Bronchial epithelial cell (primary cell): ENCODE data around the gene CATSPER4. TPM values are rescaled to one million over a fixed set of nuclear protein-coding genes. Genes with fewer than 3 reads are reported as not detected.

Source experiments
- DNase-seq: peaks from one replicate; pipeline ENCODE4 v3.0.0-alpha.2; 2010; ENCODE audit warnings: low read depth
- FAIRE-seq: peaks from 2 replicates; lab custom pipeline; 2011; peaks lifted over from hg19 to GRCh38; lab: Jason Lieb, UNC
- H3K27me3 ChIP-seq: 2 replicates; pipeline ENCODE4 v1.5.1; 2011; ENCODE audit warnings: low read length; ENCODE audit not compliant: control insufficient read depth, insufficient read depth
- H3K36me3 ChIP-seq: 2 replicates; pipeline ENCODE4 v1.5.1; 2011; ENCODE audit warnings: low read length; ENCODE audit not compliant: control insufficient read depth, insufficient read depth
- H3K4me3 ChIP-seq: 2 replicates; pipeline ENCODE4 v1.5.1; 2011; ENCODE audit warnings: mild to moderate bottlenecking, low read depth, low read length, control low read depth
- total RNA-seq: library from RNA; depleted of rRNA; stranded (reverse); fragments of >200 nt; gene quantifications from 2 replicates; pipeline ENCODE4 v1.2.1, GENCODE V29; 2014
- TF ChIP-seq, protein P1 (sequence below): IDR thresholded peaks from 2 replicates; pipeline ENCODE4 v1.5.1; 2011; ENCODE audit warnings: mild to moderate bottlenecking, moderate library complexity, low read length, control low read depth, inconsistent platforms; ENCODE audit not compliant: insufficient read depth, severe bottlenecking

Gene CATSPER4
- total RNA-seq, 1 donor from 2014 or later: under 0.01 TPM

DNA sequence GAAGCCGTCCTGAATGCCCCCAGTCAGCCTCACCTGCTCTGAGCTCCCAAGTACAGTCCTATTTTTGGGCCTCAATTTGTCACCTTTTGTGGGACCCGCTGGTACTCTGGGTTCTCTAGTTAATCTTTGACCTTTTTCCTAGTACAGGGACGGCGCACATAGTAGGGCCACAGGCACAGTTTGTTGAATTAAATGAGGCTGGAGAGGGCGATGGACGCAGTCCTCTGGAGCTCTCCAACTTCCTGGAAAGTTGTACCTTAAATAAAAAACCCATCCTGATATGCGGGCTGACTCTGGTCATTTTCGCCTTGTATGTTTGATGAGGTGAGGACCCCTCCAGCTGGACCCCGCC, 26.7 kb upstream of the CATSPER4 start:
- DNase-seq (no peak), FAIRE-seq (no peak)
- TF ChIP-seq, protein P1, sequence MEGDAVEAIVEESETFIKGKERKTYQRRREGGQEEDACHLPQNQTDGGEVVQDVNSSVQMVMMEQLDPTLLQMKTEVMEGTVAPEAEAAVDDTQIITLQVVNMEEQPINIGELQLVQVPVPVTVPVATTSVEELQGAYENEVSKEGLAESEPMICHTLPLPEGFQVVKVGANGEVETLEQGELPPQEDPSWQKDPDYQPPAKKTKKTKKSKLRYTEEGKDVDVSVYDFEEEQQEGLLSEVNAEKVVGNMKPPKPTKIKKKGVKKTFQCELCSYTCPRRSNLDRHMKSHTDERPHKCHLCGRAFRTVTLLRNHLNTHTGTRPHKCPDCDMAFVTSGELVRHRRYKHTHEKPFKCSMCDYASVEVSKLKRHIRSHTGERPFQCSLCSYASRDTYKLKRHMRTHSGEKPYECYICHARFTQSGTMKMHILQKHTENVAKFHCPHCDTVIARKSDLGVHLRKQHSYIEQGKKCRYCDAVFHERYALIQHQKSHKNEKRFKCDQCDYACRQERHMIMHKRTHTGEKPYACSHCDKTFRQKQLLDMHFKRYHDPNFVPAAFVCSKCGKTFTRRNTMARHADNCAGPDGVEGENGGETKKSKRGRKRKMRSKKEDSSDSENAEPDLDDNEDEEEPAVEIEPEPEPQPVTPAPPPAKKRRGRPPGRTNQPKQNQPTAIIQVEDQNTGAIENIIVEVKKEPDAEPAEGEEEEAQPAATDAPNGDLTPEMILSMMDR: no peak
- Histone ChIP-seq H3K27me3 (peaks cover 4% of the 10 kb centered on the region), H3K36me3 (no peaks in the 10 kb centered on the region), H3K4me3 (peak overlapping the region; percentile 19)

DNA sequence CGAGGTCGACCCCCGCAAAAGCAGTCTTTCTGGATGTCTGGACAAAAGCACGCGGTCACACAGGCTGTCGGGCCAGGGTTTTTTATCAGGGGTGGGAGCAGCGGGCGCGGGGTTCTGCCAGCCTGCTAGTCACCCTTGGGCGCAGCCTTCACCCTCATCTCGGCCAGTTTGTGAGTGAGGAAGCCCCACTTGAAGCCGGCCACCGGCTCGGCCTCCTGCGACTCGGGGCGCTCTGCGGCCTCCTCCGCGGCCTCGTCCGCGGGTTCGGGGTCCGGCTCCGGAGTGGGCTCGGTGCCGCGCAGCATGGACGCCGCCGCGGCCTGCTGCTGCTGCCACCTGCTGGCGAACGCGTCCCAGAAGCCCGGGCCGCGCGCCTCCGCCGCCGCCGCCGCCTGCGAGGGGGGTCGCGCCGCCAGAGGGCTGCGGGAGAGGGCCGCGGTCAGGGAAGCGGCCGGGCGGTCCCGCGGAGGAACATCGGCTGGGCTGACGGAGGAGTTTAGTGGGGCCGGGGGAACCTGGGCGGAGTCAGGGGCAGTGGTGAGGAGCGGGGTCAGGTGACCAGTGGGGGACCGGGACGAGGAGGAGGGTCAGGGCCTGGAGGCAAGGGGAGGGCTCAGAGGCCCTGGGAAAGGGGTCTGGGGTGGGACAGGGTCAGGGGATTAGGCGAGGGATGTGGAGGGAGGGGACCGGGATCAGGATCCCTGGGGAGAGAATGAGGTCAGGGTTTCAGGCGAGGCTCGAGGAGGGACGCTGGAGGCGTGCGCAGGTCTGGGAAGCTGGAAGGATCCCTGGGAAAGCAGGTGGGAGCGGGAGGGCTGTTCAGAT, 26.2 kb upstream of the CATSPER4 start:
- peaks cover 4% of the 10 kb centered on the region for H3K27me3 ChIP-seq
- no peaks in the 10 kb centered on the region for H3K36me3 ChIP-seq
- TF ChIP-seq, protein P1: peak; percentile 51
- no peak for FAIRE-seq
- peak overlapping the region; percentile 19 for H3K4me3 ChIP-seq
- no peak for DNase-seq

DNA sequence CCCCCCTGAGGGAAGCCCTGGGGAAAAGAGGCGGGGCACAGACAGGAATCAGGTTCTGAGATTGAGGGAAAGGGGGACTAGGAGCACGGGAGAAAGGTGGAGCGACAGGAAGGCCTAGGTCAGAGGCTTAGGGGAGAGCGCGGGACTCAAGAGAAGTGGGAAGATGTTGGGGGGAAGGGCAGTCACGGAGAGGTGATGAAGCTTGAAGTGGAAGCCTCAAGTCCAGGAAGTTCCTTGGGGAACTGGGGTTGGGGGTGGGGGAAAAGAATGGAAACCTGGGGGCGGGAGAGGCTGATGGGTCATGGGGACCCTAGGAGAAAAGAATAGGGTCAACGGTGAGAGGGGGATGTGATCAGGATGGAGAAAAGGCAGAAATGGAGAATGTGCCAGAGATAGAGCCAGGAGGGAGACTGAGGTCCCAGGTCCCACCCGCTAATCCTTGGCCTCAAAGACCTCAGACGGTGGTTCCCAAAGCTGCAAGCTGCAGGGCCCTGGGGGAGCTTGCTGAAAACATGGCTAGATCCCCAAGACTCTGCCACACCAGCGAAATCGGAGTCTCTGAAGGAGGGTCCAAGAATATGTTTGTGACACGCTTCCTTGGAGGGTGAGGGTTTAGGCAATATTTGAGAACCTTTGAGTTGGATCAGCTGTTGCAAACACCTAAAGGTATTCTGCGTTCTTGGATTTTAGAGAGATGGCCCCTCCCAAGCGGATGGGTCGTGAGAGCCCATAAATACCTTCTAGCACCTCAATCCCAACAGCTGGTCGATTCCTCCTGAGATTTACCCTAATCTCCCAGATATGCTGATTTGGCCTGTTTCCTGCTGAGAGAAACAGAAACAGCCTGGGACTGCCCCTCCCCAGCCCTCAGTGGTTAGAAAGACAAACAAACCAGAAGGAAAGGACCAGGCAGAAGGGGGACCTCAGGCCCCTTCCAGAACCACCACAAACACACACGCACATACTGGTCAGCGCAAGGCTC, 25.2 kb upstream of the CATSPER4 start:
- FAIRE-seq (no peak), DNase-seq (no peak)
- H3K36me3 ChIP-seq: no peaks in the 10 kb centered on the region
- peaks cover 4% of the 10 kb centered on the region for H3K27me3 ChIP-seq
- H3K4me3 ChIP-seq: no peak overlapping the region
- TF ChIP-seq, protein P1: no peak

DNA sequence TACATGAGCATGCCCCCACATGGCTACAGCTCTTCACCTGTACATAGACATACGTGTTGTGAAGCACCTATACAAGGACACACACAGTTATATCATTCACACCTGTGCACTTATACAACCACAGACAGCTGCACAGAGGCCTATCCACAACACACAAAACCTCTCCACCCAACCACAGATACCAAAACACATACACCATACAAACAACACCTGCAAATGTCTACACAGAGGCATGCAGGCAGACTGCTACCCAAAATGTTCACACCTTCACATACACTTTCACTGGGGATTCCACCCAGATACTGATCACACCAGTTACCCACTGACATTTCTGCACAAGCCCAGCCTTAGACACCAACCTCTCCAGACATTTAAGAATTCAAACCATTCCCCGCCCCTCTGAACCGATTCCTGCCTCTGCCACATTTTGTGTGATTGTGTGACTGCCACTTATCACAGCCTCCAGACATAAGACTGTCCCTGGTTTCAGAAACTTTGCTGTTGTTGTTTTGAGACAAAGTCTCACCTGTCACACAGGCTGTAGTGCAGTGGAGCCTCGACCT, 23.6 kb upstream of the CATSPER4 start:
- TF ChIP-seq, protein P1: no peak
- DNase-seq: no peak

DNA sequence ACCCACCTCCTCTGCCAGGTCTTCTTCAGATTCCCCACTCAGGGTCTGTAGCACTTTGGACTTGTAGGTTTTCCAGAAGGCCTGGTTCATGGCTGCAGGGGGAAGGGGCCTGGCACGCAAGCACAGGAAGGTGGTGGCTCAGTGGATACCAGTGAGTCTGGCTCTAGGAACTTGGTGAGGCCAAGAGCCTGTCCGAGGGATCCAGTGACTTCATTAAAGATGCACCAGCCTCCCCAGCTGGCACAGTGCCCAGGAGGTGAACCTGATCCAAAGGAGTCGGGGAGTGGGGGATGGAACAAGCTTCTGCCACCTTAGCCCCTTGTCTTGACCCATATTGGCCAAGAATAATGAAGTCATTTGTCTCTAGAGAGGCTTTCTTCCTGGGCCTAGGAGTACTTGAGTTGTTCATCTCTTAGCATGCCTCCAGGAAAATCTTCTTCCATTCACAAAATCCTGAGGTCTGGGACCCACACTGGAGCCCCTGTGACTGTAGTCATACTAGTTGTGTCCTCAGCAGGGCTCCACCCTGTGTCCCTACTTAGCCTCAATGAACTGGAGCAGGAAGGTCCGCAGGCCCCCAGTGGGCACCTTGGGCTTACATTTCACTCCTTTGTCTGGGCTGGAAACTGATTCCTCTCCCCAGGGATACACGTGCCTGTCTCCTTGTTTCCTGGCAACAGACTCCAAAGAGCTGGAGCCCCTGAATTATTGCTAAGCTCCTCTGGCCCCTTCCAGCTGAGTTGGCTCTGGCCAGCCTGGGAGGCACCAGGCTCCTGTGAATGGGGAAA, 21.8 kb upstream of the CATSPER4 start, which contains the start of gene C1orf232:
Gene C1orf232, minus strand, starts transcription at position 554 of the 788 bp plus-strand sequence. Its CDS starts 464 bp downstream, at position 90.
- H3K27me3 ChIP-seq: peaks cover 4% of the 10 kb centered on the region
- H3K4me3 ChIP-seq: peak within 1 kb of the TSS; percentile 78
- peaks cover 9% of the 10 kb centered on the region for H3K36me3 ChIP-seq
- DNase-seq (no peak), FAIRE-seq (no peak)
- TF ChIP-seq, protein P1: no peak

More for the DNA sequence above, 23.6 kb upstream of the CATSPER4 start:
- peaks cover 4% of the 10 kb centered on the region for H3K27me3 ChIP-seq
- H3K4me3 ChIP-seq: no peak overlapping the region
- peaks cover 8% of the 10 kb centered on the region for H3K36me3 ChIP-seq
- no peak for FAIRE-seq
